Measurements from ENCODE around the gene SMPD3.
A peak's percentile ranks its signal among the peaks of the same experiment; 100 is the strongest.

The SMPD3 gene

DNA sequence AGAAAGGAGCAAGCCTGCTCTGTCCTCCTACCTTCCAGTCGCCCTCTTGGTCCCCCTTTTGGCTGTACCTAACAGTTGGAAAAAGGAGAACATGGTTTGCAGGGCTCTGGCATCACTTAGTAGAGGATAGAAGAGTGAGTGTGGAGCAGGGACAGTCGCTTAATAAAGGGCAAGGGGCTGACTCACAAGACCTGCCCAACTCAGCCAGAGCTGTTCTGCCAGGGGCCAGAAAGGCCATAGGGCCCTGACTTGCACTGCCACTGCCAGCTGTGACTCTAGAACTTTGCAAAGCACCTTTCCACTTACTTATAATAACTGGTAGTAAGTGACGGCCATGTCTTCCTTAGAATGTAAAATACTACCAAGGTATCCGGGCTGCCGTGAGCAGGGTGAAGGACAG lies 124.0 kb downstream of the SMPD3 start:
- Histone ChIP-seq H3K9ac (ENCODE audit: low read depth, low read length) (no peak overlapping the region), H3K9me3 (ENCODE audit: control insufficient read depth, insufficient read depth, low read length) (no peaks in the 10 kb centered on the region), H3K36me3 (ENCODE audit: control insufficient read depth, insufficient read depth, low read length) (peaks cover 18% of the 10 kb centered on the region), H3K4me1 (ENCODE audit: control insufficient read depth, insufficient read depth, low read length) (peaks cover 2% of the 10 kb centered on the region), H3K4me3 (ENCODE audit: low read depth, low read length) (no peak overlapping the region), H3K27me3 (ENCODE audit: control insufficient read depth, insufficient read depth, low read length) (no peaks in the 10 kb centered on the region)

DNA sequence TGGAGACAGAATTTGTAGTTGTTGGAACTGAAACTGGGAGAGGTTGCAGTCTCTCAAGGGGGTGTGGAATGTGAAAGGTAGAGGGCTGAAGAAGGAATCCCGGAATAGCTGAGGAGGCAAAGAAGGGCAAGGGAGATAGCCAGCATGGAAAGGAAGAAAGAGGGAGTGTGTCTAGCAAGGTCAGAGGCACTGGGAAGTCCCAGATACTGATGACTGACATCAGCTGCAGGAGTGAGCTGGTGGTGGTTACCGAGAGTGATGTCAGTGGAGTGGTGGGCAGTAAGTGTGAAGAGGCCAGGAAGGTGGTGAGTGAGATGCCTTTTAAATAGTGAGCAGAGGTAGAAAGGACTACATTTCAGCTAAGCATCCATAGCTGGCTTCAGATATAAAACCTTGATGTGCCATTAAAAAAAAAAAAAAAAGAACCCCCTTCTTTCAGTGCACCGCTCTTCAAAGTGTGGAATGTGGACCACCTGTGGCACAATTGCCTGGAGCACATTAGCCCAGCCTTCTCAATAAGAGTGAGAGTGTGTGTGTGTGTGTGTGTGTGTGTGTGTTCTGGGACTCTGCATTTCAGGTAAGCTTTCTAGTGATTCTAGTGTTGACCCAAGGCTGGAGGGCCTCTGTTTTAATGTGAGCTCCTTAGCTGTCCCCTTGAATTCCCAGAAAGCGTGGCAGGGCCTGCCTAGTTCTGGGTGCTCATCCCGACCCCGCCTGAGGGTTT lies 129.0 kb downstream of the SMPD3 start:
- Histone ChIP-seq H3K4me1 (ENCODE audit: control insufficient read depth, insufficient read depth, low read length) (no peaks in the 10 kb centered on the region), H3K9me3 (ENCODE audit: control insufficient read depth, insufficient read depth, low read length) (no peaks in the 10 kb centered on the region), H3K27me3 (ENCODE audit: control insufficient read depth, insufficient read depth, low read length) (no peaks in the 10 kb centered on the region), H3K9ac (ENCODE audit: low read depth, low read length) (no peak overlapping the region), H3K4me3 (ENCODE audit: low read depth, low read length) (no peak overlapping the region), H3K36me3 (ENCODE audit: control insufficient read depth, insufficient read depth, low read length) (peaks cover 23% of the 10 kb centered on the region)

DNA sequence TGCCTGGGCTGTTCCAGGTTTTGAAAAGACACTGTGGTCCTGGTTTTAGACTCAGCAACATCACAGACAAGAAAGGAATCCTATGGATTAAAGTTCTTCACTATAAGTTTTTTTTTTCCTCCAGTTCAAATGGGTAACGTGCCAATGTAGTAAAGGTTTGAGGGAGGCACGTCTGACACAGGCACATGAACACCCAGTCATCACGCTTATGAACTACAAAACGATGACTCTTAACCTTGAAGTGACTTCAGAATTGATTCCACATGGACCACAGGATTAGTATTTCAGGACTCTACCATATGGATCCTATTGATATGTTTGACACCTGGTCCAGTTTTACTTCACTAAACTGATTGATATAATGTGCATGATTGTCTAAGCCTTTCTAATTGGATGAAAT lies 135.2 kb downstream of the SMPD3 start:
- Histone ChIP-seq H3K36me3 (ENCODE audit: control insufficient read depth, insufficient read depth, low read length) (peaks cover 10% of the 10 kb centered on the region), H3K9ac (ENCODE audit: low read depth, low read length) (no peak overlapping the region), H3K27me3 (ENCODE audit: control insufficient read depth, insufficient read depth, low read length) (no peaks in the 10 kb centered on the region), H3K9me3 (ENCODE audit: control insufficient read depth, insufficient read depth, low read length) (no peaks in the 10 kb centered on the region), H3K4me1 (ENCODE audit: control insufficient read depth, insufficient read depth, low read length) (peaks cover 3% of the 10 kb centered on the region), H3K4me3 (ENCODE audit: low read depth, low read length) (no peak overlapping the region)

DNA sequence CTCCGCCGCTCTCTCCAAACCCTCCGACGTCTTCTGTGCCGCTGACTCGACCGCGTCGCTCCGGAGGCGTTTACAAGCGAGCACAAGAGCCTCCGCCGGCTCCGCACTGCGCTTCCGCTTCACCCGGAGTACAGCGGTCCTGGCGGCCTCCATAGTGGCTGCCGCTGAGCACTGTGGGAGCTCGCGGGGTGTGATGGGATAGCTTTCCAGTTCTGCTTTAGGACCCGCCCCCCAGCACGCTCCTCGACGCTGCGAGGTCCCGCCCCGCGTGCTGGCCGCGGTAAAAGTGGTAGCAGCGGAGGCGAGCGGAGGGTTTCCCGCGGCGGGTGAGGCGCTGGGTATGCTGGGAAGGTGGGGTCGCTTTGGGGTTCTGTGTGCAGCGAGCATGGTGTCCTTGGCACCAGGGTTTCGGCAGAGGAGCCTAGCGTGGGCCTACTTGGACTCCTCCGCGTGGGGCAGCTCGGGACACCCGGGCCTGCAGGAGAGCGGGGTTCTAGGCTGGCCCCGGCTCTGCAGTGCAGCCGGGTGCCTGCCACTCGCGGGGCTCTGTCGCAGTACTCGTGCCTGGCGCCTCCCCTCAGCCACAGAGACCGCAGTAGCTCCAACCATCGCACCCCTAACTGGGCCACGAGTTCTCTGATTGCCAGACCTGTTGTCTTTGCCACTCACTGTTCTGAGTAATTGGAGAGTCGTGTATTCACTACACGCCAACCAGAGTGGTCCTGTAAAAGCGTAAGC lies 137.4 kb downstream of the SMPD3 start, which contains the start of the genes PRMT7 and SLC7A6OS:
Gene PRMT7, plus strand, starts transcription at position 246 of the 738 bp plus-strand sequence. CDS start 4,961 bp downstream, outside the sequence.
Gene SLC7A6OS, minus strand, starts transcription at position 173 of the 738 bp plus-strand sequence. Its CDS starts 20 bp downstream, at position 153.
- no peaks in the 10 kb centered on the region for H3K27me3 ChIP-seq (ENCODE audit: control insufficient read depth, insufficient read depth, low read length)
- peak within 1 kb of the TSS; percentile 98 for H3K4me3 ChIP-seq (ENCODE audit: low read depth, low read length)
- no peaks in the 10 kb centered on the region for H3K9me3 ChIP-seq (ENCODE audit: control insufficient read depth, insufficient read depth, low read length)
- H3K4me1 ChIP-seq (ENCODE audit: control insufficient read depth, insufficient read depth, low read length) = peaks cover 3% of the 10 kb centered on the region
- H3K9ac ChIP-seq (ENCODE audit: low read depth, low read length) = peak within 1 kb of the TSS; percentile 97
- H3K36me3 ChIP-seq (ENCODE audit: control insufficient read depth, insufficient read depth, low read length) = peaks cover 10% of the 10 kb centered on the region

DNA sequence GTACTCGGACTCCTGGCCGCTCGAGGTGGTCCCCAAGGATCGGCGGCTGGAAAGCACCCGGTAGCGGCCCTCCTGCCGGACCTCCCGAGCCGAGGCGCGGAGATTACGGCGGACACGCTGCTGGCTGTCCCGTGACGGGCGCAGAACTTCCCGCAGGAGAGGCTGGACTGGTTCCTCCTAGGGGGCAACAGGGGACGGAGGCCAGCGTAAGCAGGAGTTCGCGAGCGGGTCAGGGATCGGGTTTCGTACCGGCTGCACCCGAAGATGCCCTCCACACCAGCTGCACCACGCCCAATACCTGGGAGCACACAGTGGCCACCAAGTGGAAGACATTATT lies 137.9 kb downstream of the SMPD3 start:
- peaks cover 3% of the 10 kb centered on the region for H3K4me1 ChIP-seq (ENCODE audit: control insufficient read depth, insufficient read depth, low read length)
- H3K36me3 ChIP-seq (ENCODE audit: control insufficient read depth, insufficient read depth, low read length) = peaks cover 10% of the 10 kb centered on the region
- no peaks in the 10 kb centered on the region for H3K27me3 ChIP-seq (ENCODE audit: control insufficient read depth, insufficient read depth, low read length)
- H3K4me3 ChIP-seq (ENCODE audit: low read depth, low read length) = peak overlapping the region; percentile 98
- H3K9me3 ChIP-seq (ENCODE audit: control insufficient read depth, insufficient read depth, low read length) = no peaks in the 10 kb centered on the region
- H3K9ac ChIP-seq (ENCODE audit: low read depth, low read length) = peak overlapping the region; percentile 97

DNA sequence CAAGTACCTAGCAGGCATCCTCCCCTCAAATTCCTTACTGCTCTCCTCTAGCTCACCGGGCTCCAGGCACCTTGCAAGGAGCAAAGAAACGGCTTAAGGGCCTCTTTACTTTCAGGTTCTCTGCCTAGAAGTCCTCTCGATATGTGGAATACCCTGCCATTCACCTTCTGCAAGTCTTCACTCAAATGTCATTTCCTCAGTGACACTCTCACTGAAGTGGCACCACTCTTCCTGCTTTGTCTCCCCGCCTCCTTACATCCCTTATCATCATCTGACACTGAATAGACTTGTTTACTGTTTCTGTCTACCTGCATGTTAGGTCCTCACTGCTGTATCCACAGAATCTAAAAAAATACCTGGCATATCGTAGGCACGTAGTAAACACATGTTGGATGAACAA lies 138.5 kb downstream of the SMPD3 start:
- Histone ChIP-seq H3K4me1 (ENCODE audit: control insufficient read depth, insufficient read depth, low read length) (peaks cover 3% of the 10 kb centered on the region), H3K36me3 (ENCODE audit: control insufficient read depth, insufficient read depth, low read length) (peaks cover 10% of the 10 kb centered on the region), H3K27me3 (ENCODE audit: control insufficient read depth, insufficient read depth, low read length) (no peaks in the 10 kb centered on the region), H3K4me3 (ENCODE audit: low read depth, low read length) (peak overlapping the region; percentile 98), H3K9ac (ENCODE audit: low read depth, low read length) (peak overlapping the region; percentile 97), H3K9me3 (ENCODE audit: control insufficient read depth, insufficient read depth, low read length) (no peaks in the 10 kb centered on the region)
